NCI-H1694 (cell line): Measurements from ENCODE around the gene ABCB8.
"Not testable (repeated sequence)": the region's sequence is repeated elsewhere in the genome, so short reads cannot be mapped to it uniquely, and the experiment has no call there.

Experiments
- DNase-seq: peaks from one replicate; lab custom pipeline; 2025; lab: John Stamatoyannopoulos, UW

The ABCB8 gene

GRCh38 chr7:151035026-151035717 is 6.9 kb downstream of the ABCB8 start:
- no peak for DNase-seq

GRCh38 chr7:151035902-151036301 is 7.7 kb downstream of the ABCB8 start:
- no peak for DNase-seq

GRCh38 chr7:151038951-151039849 is 10.9 kb downstream of the ABCB8 start:
- no peak for DNase-seq

- DNase-seq, result no peak
Measured at GRCh38 chr7:151039850-151040548, 11.7 kb downstream of the ABCB8 start.

GRCh38 chr7:151040616-151041375 is 12.5 kb downstream of the ABCB8 start:
- no peak for DNase-seq

- not testable (repeated sequence) for DNase-seq
Measured at GRCh38 chr7:151043449-151043848, 15.2 kb downstream of the ABCB8 start.

- no peak for DNase-seq
Measured at GRCh38 chr7:151043959-151044358, 15.7 kb downstream of the ABCB8 start.

- DNase-seq, result no peak
Measured at GRCh38 chr7:151045262-151045661, 17.0 kb downstream of the ABCB8 start.

- no peak for DNase-seq
Measured at GRCh38 chr7:151045967-151046366, 17.7 kb downstream of the ABCB8 start.

- DNase-seq, result no peak
Measured at GRCh38 chr7:151046603-151047573, 18.6 kb downstream of the ABCB8 start.

GRCh38 chr7:151047976-151048815 is 19.9 kb downstream of the ABCB8 start, which contains the start of gene ASIC3:
TSS of gene ASIC3 (plus strand) at chr7:151048531. CDS start at chr7:151048886, 355 bp downstream.
- no peak for DNase-seq

- no peak for DNase-seq
Measured at GRCh38 chr7:151048911-151049463, 20.7 kb downstream of the ABCB8 start.

GRCh38 chr7:151051108-151051507 is 22.9 kb downstream of the ABCB8 start:
- DNase-seq, result no peak

- DNase-seq, result no peak
Measured at GRCh38 chr7:151053096-151053495, 24.8 kb downstream of the ABCB8 start.

- DNase-seq, result no peak
Measured at GRCh38 chr7:151053751-151054150, 25.5 kb downstream of the ABCB8 start.

GRCh38 chr7:151056283-151056665 is 28.0 kb downstream of the ABCB8 start:
- DNase-seq, result no peak

GRCh38 chr7:151056666-151057505 is 28.6 kb downstream of the ABCB8 start:
- DNase-seq, result no peak

GRCh38 chr7:151057506-151057988 is 29.3 kb downstream of the ABCB8 start, which contains the start of gene CDK5:
TSS of gene CDK5 (minus strand) at chr7:151057897. CDS start at chr7:151057848, 49 bp downstream.
- DNase-seq, result no peak
